NOMO-1 treated with DMSO at 0.1 percent for 48 hours (cell line): ENCODE results near the gene MFAP1.
"Not testable (repeated sequence)": the region's sequence is repeated elsewhere in the genome, so short reads cannot be mapped to it uniquely, and the experiment has no call there.

Experiments
- DNase-seq: peaks from one replicate; lab custom pipeline; 2025; ENCODE audit not compliant: unreplicated experiment; lab: John Stamatoyannopoulos, UW

MFAP1 gene, protein sequence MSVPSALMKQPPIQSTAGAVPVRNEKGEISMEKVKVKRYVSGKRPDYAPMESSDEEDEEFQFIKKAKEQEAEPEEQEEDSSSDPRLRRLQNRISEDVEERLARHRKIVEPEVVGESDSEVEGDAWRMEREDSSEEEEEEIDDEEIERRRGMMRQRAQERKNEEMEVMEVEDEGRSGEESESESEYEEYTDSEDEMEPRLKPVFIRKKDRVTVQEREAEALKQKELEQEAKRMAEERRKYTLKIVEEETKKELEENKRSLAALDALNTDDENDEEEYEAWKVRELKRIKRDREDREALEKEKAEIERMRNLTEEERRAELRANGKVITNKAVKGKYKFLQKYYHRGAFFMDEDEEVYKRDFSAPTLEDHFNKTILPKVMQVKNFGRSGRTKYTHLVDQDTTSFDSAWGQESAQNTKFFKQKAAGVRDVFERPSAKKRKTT

DNA sequence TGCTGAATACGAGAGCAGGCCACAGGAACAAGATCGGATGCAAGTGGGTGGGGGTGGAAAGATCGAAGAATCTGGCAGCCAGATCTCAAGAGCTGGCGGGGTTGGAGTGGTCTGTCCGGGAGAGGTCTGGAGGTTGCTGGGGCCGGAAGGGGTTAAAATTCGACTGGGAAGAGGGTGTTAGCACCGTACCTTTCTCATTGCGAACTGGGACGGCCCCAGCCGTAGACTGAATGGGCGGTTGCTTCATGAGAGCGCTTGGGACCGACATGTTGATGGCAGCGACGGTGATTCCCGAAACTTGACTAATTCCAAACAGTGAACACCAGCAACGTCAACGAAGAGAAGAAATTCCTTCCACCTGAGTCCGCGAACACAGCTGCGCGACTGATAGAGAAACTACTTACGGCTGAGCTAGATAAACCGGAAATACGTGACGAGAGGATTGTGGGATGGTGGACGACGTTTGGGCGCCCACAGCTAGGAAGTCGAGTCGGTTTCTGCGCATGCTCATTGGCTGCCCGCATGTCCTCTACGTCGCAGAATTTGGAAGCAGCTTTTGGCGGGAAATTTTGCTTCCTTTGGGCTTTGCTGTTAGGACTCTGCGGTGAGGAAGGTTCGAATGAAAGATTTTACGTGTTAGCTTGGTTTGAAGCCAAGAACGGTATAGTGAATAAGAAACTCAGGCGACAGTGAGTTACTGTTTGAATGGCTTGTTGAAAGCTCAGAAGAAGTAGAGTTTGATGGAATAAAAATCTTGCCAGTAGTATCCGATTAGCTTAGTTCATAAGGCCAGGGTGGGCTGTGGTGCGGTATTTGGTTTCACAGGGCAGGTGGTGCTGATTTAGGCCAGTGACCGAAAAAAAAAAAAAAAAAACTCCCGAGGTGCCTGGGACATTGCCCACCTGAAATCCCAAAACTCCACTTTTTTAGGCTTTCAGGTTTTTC, at the start of gene MFAP1:
Gene MFAP1 (minus strand): TSS at position 389 of the 945 bp plus-strand sequence. CDS start 121 bp downstream, at position 268.
- peak; percentile 95 for DNase-seq

DNA sequence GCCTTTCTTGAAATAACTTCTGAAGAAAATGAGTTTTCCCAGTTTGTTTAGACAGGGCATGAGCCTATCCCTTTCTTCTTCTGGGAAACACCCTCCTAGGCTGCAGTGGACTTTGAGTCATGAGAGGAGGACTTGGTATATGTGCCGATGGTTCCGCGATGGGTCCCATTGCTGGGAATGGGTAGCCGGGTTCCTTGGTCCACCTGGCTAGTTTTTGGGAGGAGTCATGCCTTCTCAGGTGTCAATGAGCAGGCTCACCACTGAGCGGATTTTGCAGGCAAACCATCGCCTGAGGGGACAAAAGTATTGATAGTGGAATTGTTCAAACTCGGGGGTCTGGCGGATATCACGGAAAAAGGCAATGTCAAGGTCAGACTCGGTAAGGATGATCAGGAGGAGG, 49.2 kb upstream of the MFAP1 start:
- no peak for DNase-seq

DNA sequence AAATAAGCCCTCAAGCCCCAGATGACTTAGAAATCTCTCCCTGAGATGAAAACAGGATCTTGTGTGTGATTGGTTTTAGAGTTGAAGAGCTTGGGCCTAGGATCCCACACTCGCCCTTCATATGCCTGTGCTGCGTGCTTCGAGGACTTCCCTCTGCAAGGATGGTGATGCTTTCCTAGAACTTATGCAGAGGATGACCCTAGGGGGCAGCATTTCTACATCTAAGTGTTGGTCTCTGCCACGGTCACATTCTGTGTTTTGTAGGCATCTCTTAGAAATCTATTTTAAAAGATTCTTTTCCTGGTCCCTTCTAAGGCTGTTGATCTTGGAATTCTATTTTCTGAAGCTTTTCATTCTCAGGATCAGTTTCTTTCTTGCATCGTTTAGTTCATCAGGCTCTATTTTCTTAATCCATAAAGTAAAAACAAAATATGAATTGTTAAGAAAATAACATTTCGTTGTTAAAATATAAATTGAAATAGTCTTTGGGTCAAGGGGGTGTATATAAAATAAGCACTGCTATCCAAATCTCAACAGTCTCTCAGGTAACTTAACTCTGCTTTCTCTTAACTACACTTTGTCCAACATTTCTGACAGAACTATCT, 48.0 kb upstream of the MFAP1 start:
- DNase-seq, result peak; percentile 21

DNA sequence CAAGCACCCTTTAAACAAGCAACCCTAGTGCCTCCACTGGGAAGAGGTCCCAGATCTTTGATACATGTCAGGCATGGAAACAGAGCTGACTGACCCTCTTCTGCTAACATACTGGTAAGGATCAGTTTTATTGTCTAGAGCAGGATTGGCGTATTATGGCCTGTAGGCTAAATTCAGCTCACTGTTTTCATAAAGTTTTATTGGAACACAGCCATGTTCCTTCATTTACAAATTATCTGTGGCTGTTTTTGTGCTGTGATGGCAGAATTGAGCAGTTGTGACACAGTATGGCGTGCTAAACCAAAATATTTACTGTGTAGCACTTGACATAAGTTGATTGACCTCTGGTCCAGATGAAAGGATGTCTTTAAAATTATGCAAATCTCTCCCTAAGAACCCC, 47.3 kb upstream of the MFAP1 start:
- DNase-seq, result no peak

DNA sequence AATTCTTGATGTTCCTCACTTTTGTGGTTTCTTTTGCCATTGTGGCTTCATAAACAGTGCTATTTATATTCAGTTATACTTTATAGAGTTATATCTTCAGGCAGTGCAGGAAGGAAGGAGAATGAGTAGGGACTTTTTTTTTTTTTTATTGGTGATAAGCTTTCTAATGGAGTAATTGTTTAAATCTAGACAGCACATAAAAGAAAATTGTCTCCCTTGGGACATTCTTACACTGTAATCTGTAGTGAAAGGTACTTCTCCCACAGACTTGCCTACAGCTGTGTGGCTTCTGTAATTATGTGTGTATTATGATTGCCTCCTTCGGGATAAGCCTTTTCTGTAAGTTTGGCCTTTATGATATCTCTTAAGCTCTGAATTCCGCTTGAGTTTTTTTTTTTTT, 43.9 kb upstream of the MFAP1 start:
- peak; percentile 42 for DNase-seq

DNA sequence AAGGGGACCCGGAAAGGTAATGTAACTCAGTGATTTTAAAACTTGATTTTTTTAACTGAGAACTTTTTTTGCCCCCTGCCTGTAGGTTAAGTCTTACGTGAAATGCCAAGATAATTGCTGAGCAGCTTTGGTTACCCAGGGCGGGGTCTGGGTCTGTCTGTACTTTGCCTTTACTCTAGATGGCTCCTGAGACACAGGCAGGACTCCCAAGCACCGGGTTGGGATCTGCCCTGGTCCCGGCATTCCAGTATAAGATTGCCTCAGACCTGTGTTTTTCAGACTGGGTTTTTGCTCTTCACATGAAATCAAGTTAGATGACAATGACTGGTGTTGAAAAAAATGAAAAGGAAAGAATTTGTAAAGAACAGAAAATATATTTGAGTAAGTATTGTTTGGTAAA, 42.6 kb upstream of the MFAP1 start:
- no peak for DNase-seq

DNA sequence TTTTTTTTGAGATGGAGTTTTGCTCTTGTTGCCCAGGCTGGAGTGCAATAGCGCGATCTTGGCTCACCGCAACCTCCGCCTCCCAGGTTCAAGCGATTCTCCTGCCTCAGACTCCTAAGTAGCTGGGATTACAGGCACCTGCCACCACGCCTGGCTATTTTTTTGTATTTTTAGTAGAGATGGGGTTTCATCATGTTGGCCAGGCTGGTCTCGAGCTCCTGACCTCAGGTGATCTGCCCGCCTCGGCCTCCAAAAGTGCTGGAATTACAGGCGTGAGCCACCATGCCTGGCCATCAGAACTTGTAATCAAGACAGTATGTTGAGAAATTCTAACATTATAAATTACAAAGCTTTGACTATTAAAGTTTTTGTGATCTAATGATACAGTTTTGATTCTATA, 42.1 kb upstream of the MFAP1 start:
- DNase-seq, result not testable (repeated sequence)

DNA sequence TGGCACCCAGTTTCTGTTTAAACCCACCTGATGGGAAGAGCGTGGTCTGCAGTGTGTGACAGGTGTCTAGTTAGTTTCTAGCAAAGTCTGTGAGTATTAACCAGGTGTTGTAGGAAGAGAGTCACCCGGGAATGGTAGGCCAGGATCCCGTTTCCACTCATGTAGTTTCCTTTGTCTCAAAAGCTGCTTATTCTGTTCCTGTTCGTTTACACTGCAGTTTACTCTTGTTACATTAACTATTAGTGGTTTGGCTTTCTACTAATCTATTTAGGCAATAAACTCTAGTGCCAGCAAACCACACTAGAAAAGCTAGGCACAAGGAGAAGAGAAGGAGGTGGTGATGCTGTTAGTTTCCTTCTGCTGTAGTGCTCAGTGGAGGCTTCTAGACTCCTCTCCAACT, 35.1 kb upstream of the MFAP1 start:
- DNase-seq, result no peak

DNA sequence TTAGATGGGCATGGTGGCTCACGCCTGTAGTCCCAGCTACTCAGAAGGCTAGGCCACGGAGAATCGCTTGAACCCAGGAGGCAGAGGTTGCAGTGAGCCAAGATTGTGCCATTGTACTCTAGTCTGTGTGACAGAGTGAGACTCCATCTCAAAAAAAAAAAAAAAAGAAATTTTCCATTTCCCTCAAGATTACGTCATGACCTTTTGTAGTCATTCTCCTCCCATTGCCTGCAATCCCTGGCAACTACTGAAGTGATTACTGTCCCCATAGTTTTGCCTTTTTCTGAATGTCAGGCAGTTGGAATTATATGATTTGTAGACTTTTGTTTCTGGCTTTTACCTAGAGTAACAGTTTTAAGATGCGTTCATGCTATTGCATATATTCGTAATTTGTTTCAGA, 30.3 kb upstream of the MFAP1 start:
- DNase-seq, result peak; percentile 18

DNA sequence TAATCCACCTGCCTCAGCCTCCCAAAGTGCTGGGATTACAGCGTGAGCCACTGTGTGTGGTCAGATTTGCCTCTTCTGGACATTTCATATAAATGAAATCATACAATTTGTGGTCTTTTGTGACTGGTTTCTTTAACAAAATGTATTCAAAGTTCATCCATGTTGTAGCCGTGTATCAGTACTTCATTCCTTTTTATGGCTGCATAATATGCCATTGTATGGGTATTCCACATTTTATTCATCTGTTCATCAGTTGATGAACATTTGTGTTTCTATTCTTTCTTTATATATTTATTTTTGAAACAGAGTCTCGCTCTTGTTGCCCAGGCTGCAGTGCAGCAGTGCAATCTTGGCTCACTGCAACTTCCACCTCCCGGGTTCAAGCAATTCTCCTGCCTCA, 28.1 kb upstream of the MFAP1 start:
- no peak for DNase-seq

DNA sequence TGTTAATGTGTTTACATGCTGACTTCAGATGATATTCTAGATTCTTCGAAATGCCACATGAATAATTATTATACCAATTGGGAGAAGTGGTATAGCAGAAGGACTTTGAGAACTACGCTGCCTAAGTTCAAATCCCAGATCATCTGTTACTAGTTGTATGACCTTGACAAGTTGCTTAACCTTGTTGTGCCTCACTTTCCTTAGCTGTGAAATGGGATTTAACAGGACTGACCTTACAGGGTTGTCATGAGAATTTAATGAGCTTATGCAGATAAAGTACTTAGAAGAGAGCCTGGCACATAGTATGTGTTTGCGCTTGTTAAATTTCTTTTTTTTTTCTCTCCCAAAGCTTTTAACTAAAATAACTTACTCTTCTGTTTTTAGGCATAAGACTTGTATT, 26.8 kb upstream of the MFAP1 start:
- DNase-seq, result no peak

DNA sequence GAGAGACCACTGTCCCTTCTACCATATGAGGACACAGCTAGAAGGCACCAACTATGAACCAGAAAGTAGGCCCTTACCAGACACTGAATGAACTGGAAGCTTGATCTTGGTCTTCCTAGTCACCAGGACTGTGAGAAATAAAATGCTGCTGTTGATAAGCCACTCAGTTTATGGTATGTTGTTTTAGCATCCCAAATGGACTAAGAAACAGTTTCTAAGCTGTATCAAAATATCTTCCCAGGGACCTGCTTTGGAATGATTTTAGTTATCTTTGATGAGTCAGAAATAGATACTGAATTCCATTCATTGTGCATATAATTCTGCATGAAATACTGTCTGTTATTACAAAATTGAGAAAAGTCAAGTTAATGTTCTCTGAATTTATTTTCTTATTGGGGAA, 20.9 kb upstream of the MFAP1 start:
- no peak for DNase-seq

DNA sequence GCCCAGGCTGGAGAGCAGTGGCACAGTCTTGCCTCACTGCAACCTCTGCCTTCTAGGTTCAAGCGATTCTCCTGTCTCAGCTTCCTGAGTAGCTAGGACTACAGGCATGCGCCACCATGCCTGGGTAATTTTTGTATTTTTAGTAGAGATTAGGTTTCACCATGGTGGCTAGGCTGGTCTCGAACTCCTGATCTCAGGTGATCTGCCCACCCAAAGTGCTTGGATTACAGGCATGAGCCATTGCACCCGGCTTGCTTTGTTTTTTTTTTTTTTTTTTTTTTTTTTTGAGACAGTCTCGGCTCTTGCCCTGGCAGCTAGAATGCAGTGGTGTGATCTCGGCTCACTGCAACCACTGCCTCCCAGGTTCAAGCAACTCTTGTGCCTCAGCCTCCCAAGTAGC, 8.0 kb upstream of the MFAP1 start:
- not testable (repeated sequence) for DNase-seq

DNA sequence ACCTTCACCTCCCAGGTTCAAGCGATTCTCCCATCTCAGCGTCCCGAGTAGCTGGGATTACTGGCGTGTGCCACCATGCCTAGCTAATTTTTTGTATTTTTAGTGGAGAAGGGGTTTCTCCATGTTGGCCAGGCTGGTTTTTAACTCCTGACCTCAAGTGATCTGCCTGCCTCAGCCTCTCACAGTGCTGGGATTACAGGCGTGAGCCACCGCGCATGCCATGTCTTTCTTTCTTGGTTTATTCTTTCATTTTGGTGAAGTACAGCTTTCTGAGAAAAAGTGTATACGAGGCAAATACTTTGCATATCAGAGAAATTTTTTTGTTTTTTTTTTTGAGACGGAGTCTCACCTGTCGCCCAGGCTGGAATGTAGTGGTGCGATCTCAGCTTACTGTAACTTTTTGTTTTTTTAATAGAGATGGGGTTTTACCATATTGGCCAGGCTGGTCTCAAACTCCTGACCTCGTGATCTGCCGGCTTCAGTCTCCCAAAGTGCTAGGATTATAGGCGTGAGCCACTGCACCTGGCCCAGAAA, 7.1 kb upstream of the MFAP1 start:
- DNase-seq, result not testable (repeated sequence)

DNA sequence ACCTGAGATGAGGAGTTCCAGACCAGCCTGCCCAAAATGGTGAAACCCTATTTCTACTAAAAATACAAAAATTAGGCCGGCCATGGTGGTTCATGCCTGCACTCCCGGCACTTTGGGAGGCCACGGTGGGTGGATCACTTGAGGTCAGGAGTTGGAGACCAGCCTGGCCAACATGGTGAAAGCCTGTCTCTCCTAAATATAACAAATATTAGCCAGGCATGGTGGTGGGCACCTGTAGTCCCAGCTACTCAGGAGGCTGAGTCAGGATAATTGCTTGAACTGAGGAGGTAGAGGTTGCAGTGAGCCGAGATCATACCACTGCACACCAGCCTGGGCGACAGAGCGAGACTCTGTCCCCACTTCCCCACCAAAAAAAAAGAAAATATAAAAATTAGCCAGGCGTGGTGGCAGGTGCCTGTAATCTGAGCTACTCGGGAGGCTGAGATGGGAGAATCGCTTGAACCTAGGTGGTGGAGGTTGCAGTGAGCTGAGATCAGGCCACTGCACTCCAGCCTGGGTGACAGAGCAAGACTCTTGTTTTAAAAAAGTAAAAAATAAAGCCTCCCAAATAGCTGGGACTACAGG, 6.3 kb upstream of the MFAP1 start:
- DNase-seq, result not testable (repeated sequence)

DNA sequence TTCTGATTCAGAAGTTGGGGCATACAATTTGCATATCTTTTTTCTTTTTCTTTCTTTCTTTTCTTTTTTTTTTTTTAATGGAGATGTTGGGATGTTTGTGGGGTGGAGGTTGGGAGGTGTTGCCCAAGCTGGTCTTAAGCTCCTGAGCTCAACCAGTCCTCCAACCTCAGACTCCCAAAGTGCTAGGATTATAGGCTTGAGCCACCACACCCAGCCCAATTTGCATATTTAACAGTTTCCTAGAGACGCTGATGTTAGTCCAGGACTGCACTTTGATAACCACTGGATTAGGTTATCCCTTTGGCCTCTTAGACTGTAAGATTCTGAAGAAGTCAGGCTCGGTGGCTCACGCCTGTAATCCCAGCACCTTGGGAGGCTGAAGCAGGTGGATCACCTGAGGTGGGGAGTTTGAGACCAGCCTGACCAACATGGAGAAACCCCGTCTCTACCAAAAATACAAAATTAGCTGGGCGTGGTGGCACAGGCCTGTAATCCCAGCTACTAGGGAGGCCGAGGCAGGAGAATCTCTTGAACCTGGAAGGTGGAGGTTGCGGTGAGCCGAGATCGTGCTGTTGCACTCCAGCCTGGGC, 5.6 kb upstream of the MFAP1 start:
- DNase-seq, result not testable (repeated sequence)

DNA sequence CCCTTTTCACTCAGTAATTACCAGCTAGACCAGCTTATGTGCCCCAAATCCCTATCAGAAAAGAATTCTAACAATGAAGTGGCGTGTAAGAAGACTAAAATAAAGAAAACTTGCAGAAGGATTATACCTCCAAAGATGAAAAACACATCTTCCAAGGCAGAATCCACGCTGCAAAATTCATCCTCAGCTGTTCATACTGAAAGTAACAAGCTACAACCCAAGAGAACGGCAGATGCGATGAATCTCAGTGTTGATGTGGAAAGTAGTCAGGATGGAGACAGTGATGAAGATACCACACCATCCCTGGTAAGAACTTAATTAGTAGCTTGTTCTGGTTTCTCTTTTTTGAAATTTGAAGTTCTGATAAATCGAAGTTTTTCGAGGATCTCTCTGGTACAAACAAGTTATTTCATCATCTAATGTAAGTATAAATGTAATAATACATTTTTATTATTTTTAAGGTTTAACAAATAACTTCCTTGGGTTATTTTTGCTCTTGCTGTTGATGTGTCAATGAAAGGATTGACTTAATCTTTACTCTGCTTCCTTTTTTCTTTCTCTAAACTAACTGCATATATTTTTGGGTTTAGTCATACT, 3.7 kb upstream of the MFAP1 start:
- peak; percentile 2 for DNase-seq

DNA sequence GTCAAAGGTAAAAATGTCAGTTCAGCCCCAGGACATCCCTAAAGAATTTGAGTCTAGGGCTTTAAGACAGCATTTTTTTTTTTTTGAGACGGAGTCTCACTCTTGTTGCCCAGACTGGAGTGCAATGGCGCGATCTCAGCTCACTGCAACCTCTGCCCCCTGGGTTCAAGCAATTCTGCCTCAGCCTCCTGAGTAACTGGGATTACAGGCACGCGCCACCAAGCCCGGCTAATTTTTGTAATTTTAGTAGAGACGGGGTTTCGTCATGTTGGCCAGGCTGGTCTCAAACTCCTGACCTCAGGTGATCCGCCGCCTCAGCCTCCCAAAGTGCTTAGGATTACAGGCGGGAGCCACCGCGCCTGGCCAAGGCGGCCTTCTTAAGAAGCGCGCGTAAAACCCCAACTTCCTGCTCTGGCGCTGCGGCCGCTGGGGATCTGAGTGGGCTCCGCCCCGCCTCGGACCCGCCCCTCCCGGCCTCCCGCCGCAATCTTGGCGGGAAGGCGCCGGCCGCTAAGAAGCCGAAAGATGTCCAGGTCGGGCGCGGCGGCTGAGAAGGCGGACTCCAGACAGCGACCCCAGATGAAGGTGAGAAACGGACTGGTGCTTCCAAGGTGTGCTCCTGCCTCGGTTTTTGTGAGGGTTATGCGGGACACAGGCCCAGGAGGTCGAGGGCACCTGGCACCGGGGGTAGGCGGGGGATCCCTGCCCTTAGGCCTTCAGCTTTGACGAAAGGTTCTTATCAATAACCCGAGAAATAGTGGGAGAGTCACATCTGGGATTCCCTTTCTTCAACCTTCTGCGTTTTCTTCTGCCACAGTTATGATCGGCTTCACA, 2.2 kb upstream of the MFAP1 start, which contains the start of gene WDR76:
Gene WDR76 (plus strand): TSS at position 495 of the 834 bp plus-strand sequence. CDS start 31 bp downstream, at position 526.
- peak; percentile 86 for DNase-seq

DNA sequence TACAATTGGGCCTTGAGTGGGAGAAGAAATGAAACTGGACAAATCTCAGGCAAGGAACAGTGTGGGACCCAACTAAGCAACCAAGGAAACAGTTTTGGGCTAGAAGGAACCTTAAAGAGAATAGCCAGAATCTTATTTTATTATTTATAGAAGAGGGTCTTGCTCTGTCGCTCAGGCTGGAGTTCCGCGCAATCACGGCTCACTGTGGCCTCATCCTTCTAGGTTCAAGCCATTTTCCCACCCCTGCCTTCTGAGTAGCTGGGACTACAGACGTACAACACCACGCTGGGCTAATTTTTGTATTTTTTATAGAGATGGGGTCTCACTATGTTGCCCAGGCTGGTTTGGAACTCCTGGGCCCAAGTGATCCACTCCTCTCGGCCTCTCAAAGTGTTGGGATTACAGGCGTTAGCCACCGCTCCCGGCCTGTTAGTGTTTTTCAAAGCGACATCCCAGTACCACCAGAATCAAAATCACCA, 1.6 kb upstream of the MFAP1 start:
- no peak for DNase-seq
